H1 (cell line): Measurements from ENCODE around the gene NBAS. TPM values are rescaled to one million over a fixed set of nuclear protein-coding genes. Genes with fewer than 3 reads are reported as not detected.
"Not testable (repeated sequence)": the region's sequence is repeated elsewhere in the genome, so short reads cannot be mapped to it uniquely, and the experiment has no call there.

Experiments used
- CTCF ChIA-PET: fragments of 300-600 bp; sonication (Branson Sonifier 250); formaldehyde crosslinking; loops from one replicate; lab custom pipeline; 2021; ENCODE audit not compliant: partially characterized antibody; lab: Charles Lee
- POLR2A ChIA-PET: fragments of 300-600 bp; sonication (Branson Sonifier 250); formaldehyde crosslinking; loops from one replicate; lab custom pipeline; 2021; ENCODE audit warnings: inconsistent platforms; ENCODE audit not compliant: partially characterized antibody; lab: Charles Lee
- DNase-seq, 2 experiments: peaks; one replicate each; pipeline versions ENCODE4 v3.0.0 to v3.0.0-alpha.2; 2010 to 2022; ENCODE audit warnings: low spot score in 2 of 2, low read depth in 1 of 2, mixed read lengths in 1 of 2
- FAIRE-seq: peaks from 2 replicates; lab custom pipeline; 2011; peaks lifted over from hg19 to GRCh38; lab: Jason Lieb, UNC
- H2AFZ ChIP-seq: 2 replicates; pipeline ENCODE4 v1.8.1; 2012; ENCODE audit warnings: low read length, inconsistent platforms
- H2AK5ac ChIP-seq: 2 replicates; pipeline ENCODE4 v1.6.1; 2013; ENCODE audit warnings: low read depth, low read length
- H2BK120ac ChIP-seq: replicated peaks from 2 replicates; pipeline ENCODE3; 2013; ENCODE audit warnings: low read depth, low read length, inconsistent platforms
- H2BK12ac ChIP-seq: 2 replicates; pipeline ENCODE4 v1.6.1; 2013; ENCODE audit warnings: low read depth, low read length
- H2BK15ac ChIP-seq: 2 replicates; pipeline ENCODE4 v1.6.1; 2013; ENCODE audit warnings: low read length
- H2BK20ac ChIP-seq: 2 replicates; pipeline ENCODE4 v1.6.1; 2013; ENCODE audit warnings: low read length
- H2BK5ac ChIP-seq: 2 replicates; pipeline ENCODE4 v1.6.1; 2013; ENCODE audit warnings: low read depth, low read length
- H3K14ac ChIP-seq: 2 replicates; pipeline ENCODE4 v1.6.1; 2013; ENCODE audit warnings: inconsistent platforms; ENCODE audit not compliant: insufficient read length
- H3K18ac ChIP-seq: 2 replicates; pipeline ENCODE4 v1.6.1; 2013; ENCODE audit warnings: low read length; ENCODE audit errors: extremely low read depth
- H3K23ac ChIP-seq: 2 replicates; pipeline ENCODE4 v1.6.1; 2013; ENCODE audit warnings: inconsistent platforms; ENCODE audit not compliant: insufficient read length
- H3K23me2 ChIP-seq: 2 replicates; pipeline ENCODE4 v1.6.1; 2013; ENCODE audit warnings: low read depth, low read length
- H3K27ac ChIP-seq: 2 replicates; pipeline ENCODE4 v1.6.1; 2011; ENCODE audit warnings: low read depth, low read length, inconsistent platforms
- H3K27me3 ChIP-seq, 4 experiments: replicated peaks in 1 of 4; 1 replicate in 1 of 4; 2 replicates in 3 of 4; pipeline versions ENCODE4 v1.6.1 to v1.8.1; 2011 to 2013; ENCODE audit warnings: low read length in 3 of 4, mild to moderate bottlenecking in 3 of 4, inconsistent platforms in 2 of 4, mixed read lengths in 2 of 4, moderate library complexity in 1 of 4; ENCODE audit not compliant: control insufficient read depth in 3 of 4, insufficient read depth in 3 of 4; ENCODE audit errors: extremely low read depth in 1 of 4
- H3K36me3 ChIP-seq, 4 experiments: 2 replicates each; pipeline versions ENCODE4 v1.6.1 to v1.8.1; 2011 to 2013; ENCODE audit warnings: mild to moderate bottlenecking in 4 of 4, low read length in 3 of 4, moderate library complexity in 2 of 4, control low read depth in 1 of 4, inconsistent platforms in 1 of 4; ENCODE audit not compliant: insufficient read depth in 4 of 4, control insufficient read depth in 2 of 4
- H3K4ac ChIP-seq: replicated peaks from 2 replicates; pipeline ENCODE3; 2013; ENCODE audit warnings: low read length, low read depth, mixed read lengths, inconsistent platforms; ENCODE audit not compliant: insufficient read length
- H3K4me1 ChIP-seq, 4 experiments: replicated peaks in 1 of 4; 1 replicate in 1 of 4; 2 replicates in 3 of 4; pipeline versions ENCODE4 v1.6.1 to v1.8.1; 2011 to 2013; ENCODE audit warnings: low read length in 3 of 4, inconsistent platforms in 2 of 4, mixed read lengths in 1 of 4; ENCODE audit not compliant: insufficient read depth in 4 of 4, control insufficient read depth in 3 of 4
- H3K4me2 ChIP-seq, 2 experiments: 2 replicates each; pipeline versions ENCODE4 v1.6.1 to v1.8.1; 2011 to 2013; ENCODE audit warnings: low read depth in 2 of 2, low read length in 2 of 2, control low read depth in 1 of 2, inconsistent platforms in 1 of 2, mild to moderate bottlenecking in 1 of 2; ENCODE audit not compliant: insufficient read depth in 1 of 2
- H3K4me3 ChIP-seq, 4 experiments: fragments of 200-600, 300-600 bp in 1 of 4; sonication (generic), shearing (Covaris generic), sonication (Bioruptor Twin) in 1 of 4; 2 replicates each; pipeline versions ENCODE4 v1.5.1 to v1.8.1; 2011 to 2016; ENCODE audit warnings: low read length in 4 of 4, low read depth in 3 of 4, control low read depth in 2 of 4, inconsistent platforms in 2 of 4, mild to moderate bottlenecking in 2 of 4, mixed read lengths in 1 of 4, moderate library complexity in 1 of 4; ENCODE audit not compliant: insufficient read depth in 2 of 4; ENCODE audit errors: extremely low read depth in 1 of 4
- H3K56ac ChIP-seq: replicated peaks from 2 replicates; pipeline ENCODE3; 2013; ENCODE audit warnings: low read depth, mild to moderate bottlenecking, mixed read lengths, low read length, inconsistent platforms; ENCODE audit not compliant: insufficient read length
- H3K79me1 ChIP-seq: 2 replicates; pipeline ENCODE4 v1.6.1; 2013; ENCODE audit warnings: low read depth, low read length, control low read depth
- H3K79me2 ChIP-seq, 2 experiments: 2 replicates each; pipeline versions ENCODE4 v1.6.1 to v1.8.1; 2012 to 2013; ENCODE audit warnings: low read length in 2 of 2, mild to moderate bottlenecking in 2 of 2, inconsistent platforms in 1 of 2; ENCODE audit not compliant: insufficient read depth in 2 of 2, control insufficient read depth in 1 of 2
- H3K9ac ChIP-seq, 4 experiments: replicated peaks in 1 of 4; 1 replicate in 1 of 4; 2 replicates in 3 of 4; pipeline versions ENCODE4 v1.6.1 to v1.8.1; 2011 to 2013; ENCODE audit warnings: low read depth in 3 of 4, low read length in 3 of 4, control low read depth in 2 of 4, mild to moderate bottlenecking in 2 of 4, moderate library complexity in 2 of 4, inconsistent platforms in 1 of 4; ENCODE audit errors: extremely low read depth in 1 of 4
- H3K9me3 ChIP-seq, 2 experiments: 2 replicates each; pipeline versions ENCODE4 v1.6.1 to v1.8.1; 2012 to 2013; ENCODE audit warnings: mild to moderate bottlenecking in 2 of 2, moderate library complexity in 2 of 2, control low read depth in 1 of 2, inconsistent platforms in 1 of 2, low read depth in 1 of 2, low read length in 1 of 2, mixed read lengths in 1 of 2; ENCODE audit not compliant: insufficient read depth in 2 of 2
- H4K20me1 ChIP-seq, 2 experiments: replicated peaks in 1 of 2; 2 replicates each; pipeline versions ENCODE3 to v1.8.1; 2011 to 2013; ENCODE audit warnings: inconsistent platforms in 2 of 2, low read length in 2 of 2, mild to moderate bottlenecking in 1 of 2; ENCODE audit not compliant: insufficient read depth in 2 of 2, control insufficient read depth in 1 of 2
- H4K5ac ChIP-seq: 2 replicates; pipeline ENCODE4 v1.6.1; 2013; ENCODE audit warnings: low read length, low read depth, mixed read lengths, inconsistent platforms; ENCODE audit not compliant: insufficient read length
- H4K8ac ChIP-seq: 2 replicates; pipeline ENCODE4 v1.8.0; 2013; ENCODE audit warnings: mild to moderate bottlenecking, moderate library complexity, low read length, inconsistent platforms; ENCODE audit not compliant: insufficient read depth; ENCODE audit errors: extremely low read depth
- H4K91ac ChIP-seq: replicated peaks from 2 replicates; pipeline ENCODE3; 2013; ENCODE audit warnings: low read length, mixed read lengths, inconsistent platforms; ENCODE audit not compliant: insufficient read length
- WGBS, 2 experiments: shearing (Covaris generic) in 1 of 2; methylation state at CpG; one replicate each; pipeline versions ENCODE4 v1.1.6 to v1.1.7; 2013 to 2015; ENCODE audit warnings: low lambda C conversion rate in 2 of 2, mixed read lengths in 2 of 2, inconsistent platforms in 1 of 2, low coverage in 1 of 2, missing lambda C conversion rate in 1 of 2; ENCODE audit not compliant: insufficient replicate concordance in 2 of 2, insufficient coverage in 1 of 2, insufficient read length in 1 of 2; ENCODE audit errors: extremely low coverage in 1 of 2, missing lambda C conversion rate in 1 of 2; 5-methylcytosine and 5-hydroxymethylcytosine counted together
- polyA plus RNA-seq, 7 experiments: library from polyadenylated mRNA; depleted of rRNA in 3 of 7; stranded (reverse) in 5 of 7; unstranded in 2 of 7; fragments of >200 nt in 5 of 7; fragments of 200-250 nt in 2 of 7; gene quantifications; 1 replicate in 5 of 7; 2 replicates in 1 of 7; 4 replicates in 1 of 7; pipeline versions ENCODE4 v1.2.1 to v1.2.3, GENCODE V29; 2011 to 2013; ENCODE audit warnings: missing spikeins in 2 of 7, mixed read lengths in 2 of 7
- total RNA-seq: library from RNA; stranded (reverse); fragmentation: NEBNext Ultra II Directional; extraction: Animal tissue kit (Norgen Biotek cat#: 25700); gene quantifications from 2 replicates; pipeline ENCODE4 v1.2.1, GENCODE V29; 2021

The NBAS gene
- total and polyA plus RNA-seq, 2 of the 8 experiments (the other 6 are each of a cell fraction or from before 2014, with no cell fraction given): 19.6 to 34.8 TPM

DNA sequence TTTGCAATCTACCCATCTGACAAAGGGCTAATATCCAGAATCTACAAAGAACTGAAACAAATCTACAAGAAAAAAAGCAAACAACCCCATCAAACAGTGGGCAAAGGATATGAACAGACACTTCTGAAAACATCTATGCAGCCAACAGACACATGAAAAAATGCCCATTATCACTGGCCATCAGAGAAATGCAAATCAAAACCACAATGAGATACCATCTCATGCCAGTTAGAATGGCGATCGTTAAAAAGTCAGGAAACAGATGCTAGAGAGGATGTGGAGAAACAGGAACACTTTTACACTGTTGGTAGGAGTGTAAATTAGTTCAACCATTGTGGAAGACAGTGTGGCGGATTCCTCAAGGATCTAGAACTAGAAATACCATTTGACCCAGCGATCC, 239.7 kb downstream of the NBAS start:
- H3K27ac ChIP-seq, H2BK15ac ChIP-seq, H3K4ac ChIP-seq, H4K8ac ChIP-seq, H3K4me3 ChIP-seq, H3K36me3 ChIP-seq, DNase-seq, H2BK12ac ChIP-seq, H3K9ac ChIP-seq, H3K23ac ChIP-seq, FAIRE-seq, H3K79me2 ChIP-seq, H2AK5ac ChIP-seq, H3K14ac ChIP-seq, H3K9me3 ChIP-seq, H3K56ac ChIP-seq, H4K20me1 ChIP-seq, H2BK5ac ChIP-seq, H2AFZ ChIP-seq, H3K27me3 ChIP-seq, H3K4me2 ChIP-seq, H4K91ac ChIP-seq, H3K4me1 ChIP-seq, H3K79me1 ChIP-seq, H2BK20ac ChIP-seq, CTCF ChIA-PET, H2BK120ac ChIP-seq, H3K23me2 ChIP-seq, H4K5ac ChIP-seq, H3K18ac ChIP-seq, POLR2A ChIA-PET: not testable (repeated sequence)
- 95% methylated on average over 4 of the region's 4 CpGs; no CpG with 5 or more reads in 1 of the 2 experiments for WGBS, 2 experiments
